ENCODE measurements around the gene EPHA8. TPM values are rescaled to one million over a fixed set of nuclear protein-coding genes. Genes with fewer than 3 reads are reported as not detected.

EPHA8 gene
- total and polyA plus RNA-seq, 2 of the 13 experiments (the other 11 are each of a cell fraction or from before 2014, with no cell fraction given), result not detected

GRCh38 chr1:22611530-22611947, 48.2 kb downstream of the EPHA8 start (continued):
- TF ChIP-seq ESRRA (CRISPR knock-in tag; IDR thresholded peaks at IDR 0.05; ENCODE audit: low read depth) (no peak), MTF2 (CRISPR knock-in tag; IDR thresholded peaks at IDR 0.05; ENCODE audit: borderline replicate concordance) (no peak), ZNF660 (CRISPR knock-in tag; IDR thresholded peaks at IDR 0.05; ENCODE audit: borderline replicate concordance, low read depth) (no peak), ZNF224 (CRISPR knock-in tag; IDR thresholded peaks at IDR 0.05) (no peak), ZNF670 (CRISPR knock-in tag; IDR thresholded peaks at IDR 0.05; ENCODE audit: borderline replicate concordance) (no peak), MXI1 (IDR thresholded peaks at IDR 0.05; ENCODE audit: borderline replicate concordance, low read depth, low read length) (no peak), NFE2L2 (IDR thresholded peaks at IDR 0.05; ENCODE audit: low read length) (no peak), SRF (IDR thresholded peaks at IDR 0.05; ENCODE audit: low read depth, low read length) (no peak), POLR2AphosphoS5 (IDR thresholded peaks at IDR 0.05; ENCODE audit: low read depth, low read length) (no peak), ZBTB1 (CRISPR knock-in tag; IDR thresholded peaks at IDR 0.05; ENCODE audit: borderline replicate concordance) (no peak), ZNF766 (CRISPR knock-in tag; IDR thresholded peaks at IDR 0.05; ENCODE audit: borderline replicate concordance) (no peak), ARHGAP35 (CRISPR knock-in tag; IDR thresholded peaks at IDR 0.05; ENCODE audit: borderline replicate concordance) (no peak), KMT2A (CRISPR knock-in tag; IDR thresholded peaks at IDR 0.05) (no peak), KDM5A (IDR thresholded peaks at IDR 0.05; ENCODE audit: borderline replicate concordance, low read length) (no peak), REST (IDR thresholded peaks at IDR 0.05; ENCODE audit: borderline replicate concordance in 1 of 2, low read depth in 1 of 2, low read length in 2 of 2) (peak; percentile 93 to 97), RFXAP (CRISPR knock-in tag; IDR thresholded peaks at IDR 0.05; ENCODE audit: borderline replicate concordance) (0 out of 2 replicates have a peak, but pooled peaks have one; percentile 32), RFX5 (IDR thresholded peaks at IDR 0.05; ENCODE audit: low read depth, low read length) (no peak), ZNF747 (CRISPR knock-in tag; IDR thresholded peaks at IDR 0.05; ENCODE audit: borderline replicate concordance) (no peak), ARNT (IDR thresholded peaks at IDR 0.05) (no peak), ZNF563 (CRISPR knock-in tag; IDR thresholded peaks at IDR 0.05) (no peak; the same call in 1 of the 2 replicates), ZUFSP (CRISPR knock-in tag; IDR thresholded peaks at IDR 0.05; ENCODE audit: borderline replicate concordance) (no peak), ZNF749 (CRISPR knock-in tag; IDR thresholded peaks at IDR 0.05; ENCODE audit: borderline replicate concordance) (no peak), TCF7 (IDR thresholded peaks at IDR 0.05; ENCODE audit: low read depth) (no peak), ZNF501 (CRISPR knock-in tag; IDR thresholded peaks at IDR 0.05) (0 out of 2 replicates have a peak, but pooled peaks have one; percentile 41), ATF3 (CRISPR knock-in tag; IDR thresholded peaks at IDR 0.05) (no peak), CERS6 (CRISPR knock-in tag; IDR thresholded peaks at IDR 0.05) (no peak)
